H1 (cell line): ENCODE data around the gene VASN. TPM values are rescaled to one million over a fixed set of nuclear protein-coding genes. Genes with fewer than 3 reads are reported as not detected.

Experiments
- CTCF ChIA-PET: fragments of 300-600 bp; sonication (Branson Sonifier 250); formaldehyde crosslinking; loops from one replicate; lab custom pipeline; 2021; ENCODE audit not compliant: partially characterized antibody; lab: Charles Lee
- POLR2A ChIA-PET: fragments of 300-600 bp; sonication (Branson Sonifier 250); formaldehyde crosslinking; loops from one replicate; lab custom pipeline; 2021; ENCODE audit warnings: inconsistent platforms; ENCODE audit not compliant: partially characterized antibody; lab: Charles Lee
- DNase-seq, 2 experiments: peaks; one replicate each; pipeline versions ENCODE4 v3.0.0 to v3.0.0-alpha.2; 2010 to 2022; ENCODE audit warnings: low spot score in 2 of 2, low read depth in 1 of 2, mixed read lengths in 1 of 2
- FAIRE-seq: peaks from 2 replicates; lab custom pipeline; 2011; peaks lifted over from hg19 to GRCh38; lab: Jason Lieb, UNC
- H2AFZ ChIP-seq: 2 replicates; pipeline ENCODE4 v1.8.1; 2012; ENCODE audit warnings: low read length, inconsistent platforms
- H2AK5ac ChIP-seq: 2 replicates; pipeline ENCODE4 v1.6.1; 2013; ENCODE audit warnings: low read depth, low read length
- H2BK120ac ChIP-seq: replicated peaks from 2 replicates; pipeline ENCODE3; 2013; ENCODE audit warnings: low read depth, low read length, inconsistent platforms
- H2BK12ac ChIP-seq: 2 replicates; pipeline ENCODE4 v1.6.1; 2013; ENCODE audit warnings: low read depth, low read length
- H2BK15ac ChIP-seq: 2 replicates; pipeline ENCODE4 v1.6.1; 2013; ENCODE audit warnings: low read length
- H2BK20ac ChIP-seq: 2 replicates; pipeline ENCODE4 v1.6.1; 2013; ENCODE audit warnings: low read length
- H2BK5ac ChIP-seq: 2 replicates; pipeline ENCODE4 v1.6.1; 2013; ENCODE audit warnings: low read depth, low read length
- H3K14ac ChIP-seq: 2 replicates; pipeline ENCODE4 v1.6.1; 2013; ENCODE audit warnings: inconsistent platforms; ENCODE audit not compliant: insufficient read length
- H3K18ac ChIP-seq: 2 replicates; pipeline ENCODE4 v1.6.1; 2013; ENCODE audit warnings: low read length; ENCODE audit errors: extremely low read depth
- H3K23ac ChIP-seq: 2 replicates; pipeline ENCODE4 v1.6.1; 2013; ENCODE audit warnings: inconsistent platforms; ENCODE audit not compliant: insufficient read length
- H3K23me2 ChIP-seq: 2 replicates; pipeline ENCODE4 v1.6.1; 2013; ENCODE audit warnings: low read depth, low read length
- H3K27ac ChIP-seq: 2 replicates; pipeline ENCODE4 v1.6.1; 2011; ENCODE audit warnings: low read depth, low read length, inconsistent platforms
- H3K27me3 ChIP-seq, 4 experiments: replicated peaks in 1 of 4; 1 replicate in 1 of 4; 2 replicates in 3 of 4; pipeline versions ENCODE4 v1.6.1 to v1.8.1; 2011 to 2013; ENCODE audit warnings: low read length in 3 of 4, mild to moderate bottlenecking in 3 of 4, inconsistent platforms in 2 of 4, mixed read lengths in 2 of 4, moderate library complexity in 1 of 4; ENCODE audit not compliant: control insufficient read depth in 3 of 4, insufficient read depth in 3 of 4; ENCODE audit errors: extremely low read depth in 1 of 4
- H3K36me3 ChIP-seq, 4 experiments: 2 replicates each; pipeline versions ENCODE4 v1.6.1 to v1.8.1; 2011 to 2013; ENCODE audit warnings: mild to moderate bottlenecking in 4 of 4, low read length in 3 of 4, moderate library complexity in 2 of 4, control low read depth in 1 of 4, inconsistent platforms in 1 of 4; ENCODE audit not compliant: insufficient read depth in 4 of 4, control insufficient read depth in 2 of 4
- H3K4ac ChIP-seq: replicated peaks from 2 replicates; pipeline ENCODE3; 2013; ENCODE audit warnings: low read length, low read depth, mixed read lengths, inconsistent platforms; ENCODE audit not compliant: insufficient read length
- H3K4me1 ChIP-seq, 4 experiments: replicated peaks in 1 of 4; 1 replicate in 1 of 4; 2 replicates in 3 of 4; pipeline versions ENCODE4 v1.6.1 to v1.8.1; 2011 to 2013; ENCODE audit warnings: low read length in 3 of 4, inconsistent platforms in 2 of 4, mixed read lengths in 1 of 4; ENCODE audit not compliant: insufficient read depth in 4 of 4, control insufficient read depth in 3 of 4
- H3K4me2 ChIP-seq, 2 experiments: 2 replicates each; pipeline versions ENCODE4 v1.6.1 to v1.8.1; 2011 to 2013; ENCODE audit warnings: low read depth in 2 of 2, low read length in 2 of 2, control low read depth in 1 of 2, inconsistent platforms in 1 of 2, mild to moderate bottlenecking in 1 of 2; ENCODE audit not compliant: insufficient read depth in 1 of 2
- H3K4me3 ChIP-seq, 4 experiments: fragments of 200-600, 300-600 bp in 1 of 4; sonication (generic), shearing (Covaris generic), sonication (Bioruptor Twin) in 1 of 4; 2 replicates each; pipeline versions ENCODE4 v1.5.1 to v1.8.1; 2011 to 2016; ENCODE audit warnings: low read length in 4 of 4, low read depth in 3 of 4, control low read depth in 2 of 4, inconsistent platforms in 2 of 4, mild to moderate bottlenecking in 2 of 4, mixed read lengths in 1 of 4, moderate library complexity in 1 of 4; ENCODE audit not compliant: insufficient read depth in 2 of 4; ENCODE audit errors: extremely low read depth in 1 of 4
- H3K56ac ChIP-seq: replicated peaks from 2 replicates; pipeline ENCODE3; 2013; ENCODE audit warnings: low read depth, mild to moderate bottlenecking, mixed read lengths, low read length, inconsistent platforms; ENCODE audit not compliant: insufficient read length
- H3K79me1 ChIP-seq: 2 replicates; pipeline ENCODE4 v1.6.1; 2013; ENCODE audit warnings: low read depth, low read length, control low read depth
- H3K79me2 ChIP-seq, 2 experiments: 2 replicates each; pipeline versions ENCODE4 v1.6.1 to v1.8.1; 2012 to 2013; ENCODE audit warnings: low read length in 2 of 2, mild to moderate bottlenecking in 2 of 2, inconsistent platforms in 1 of 2; ENCODE audit not compliant: insufficient read depth in 2 of 2, control insufficient read depth in 1 of 2
- H3K9ac ChIP-seq, 4 experiments: replicated peaks in 1 of 4; 1 replicate in 1 of 4; 2 replicates in 3 of 4; pipeline versions ENCODE4 v1.6.1 to v1.8.1; 2011 to 2013; ENCODE audit warnings: low read depth in 3 of 4, low read length in 3 of 4, control low read depth in 2 of 4, mild to moderate bottlenecking in 2 of 4, moderate library complexity in 2 of 4, inconsistent platforms in 1 of 4; ENCODE audit errors: extremely low read depth in 1 of 4
- H3K9me3 ChIP-seq, 2 experiments: 2 replicates each; pipeline versions ENCODE4 v1.6.1 to v1.8.1; 2012 to 2013; ENCODE audit warnings: mild to moderate bottlenecking in 2 of 2, moderate library complexity in 2 of 2, control low read depth in 1 of 2, inconsistent platforms in 1 of 2, low read depth in 1 of 2, low read length in 1 of 2, mixed read lengths in 1 of 2; ENCODE audit not compliant: insufficient read depth in 2 of 2
- H4K20me1 ChIP-seq, 2 experiments: replicated peaks in 1 of 2; 2 replicates each; pipeline versions ENCODE3 to v1.8.1; 2011 to 2013; ENCODE audit warnings: inconsistent platforms in 2 of 2, low read length in 2 of 2, mild to moderate bottlenecking in 1 of 2; ENCODE audit not compliant: insufficient read depth in 2 of 2, control insufficient read depth in 1 of 2
- H4K5ac ChIP-seq: 2 replicates; pipeline ENCODE4 v1.6.1; 2013; ENCODE audit warnings: low read length, low read depth, mixed read lengths, inconsistent platforms; ENCODE audit not compliant: insufficient read length
- H4K8ac ChIP-seq: 2 replicates; pipeline ENCODE4 v1.8.0; 2013; ENCODE audit warnings: mild to moderate bottlenecking, moderate library complexity, low read length, inconsistent platforms; ENCODE audit not compliant: insufficient read depth; ENCODE audit errors: extremely low read depth
- H4K91ac ChIP-seq: replicated peaks from 2 replicates; pipeline ENCODE3; 2013; ENCODE audit warnings: low read length, mixed read lengths, inconsistent platforms; ENCODE audit not compliant: insufficient read length
- CBX8 ChIP-seq: fragments of 300-800, 300-1000 bp; sonication (generic); IDR thresholded peaks from 2 replicates; pipeline ENCODE4 v1.7.1; 2016; ENCODE audit warnings: low read depth, low read length, borderline replicate concordance
- CTCF ChIP-seq, 3 experiments: IDR thresholded peaks; 1 replicate in 2 of 3; 2 replicates in 1 of 3; pipeline versions ENCODE4 v1.5.1 to v1.6.1; 2011; ENCODE audit warnings: low read length in 3 of 3, mild to moderate bottlenecking in 3 of 3, inconsistent platforms in 2 of 3, low read depth in 1 of 3, moderate library complexity in 1 of 3; ENCODE audit not compliant: insufficient read depth in 1 of 3; ENCODE audit errors: control extremely low read depth in 1 of 3
- HDAC6 ChIP-seq: IDR thresholded peaks from one replicate; pipeline ENCODE4 v1.7.1; 2012; ENCODE audit warnings: low read depth, mild to moderate bottlenecking, inconsistent platforms, low read length, moderate library complexity
- MAFK ChIP-seq: IDR thresholded peaks from 2 replicates; pipeline ENCODE4 v1.6.1; 2012; ENCODE audit warnings: low read depth, mild to moderate bottlenecking, improper control_type of control experiment, low read length
- MAX ChIP-seq: IDR thresholded peaks from 2 replicates; pipeline ENCODE4 v1.6.1; 2012; ENCODE audit warnings: inconsistent platforms
- NRF1 ChIP-seq: IDR thresholded peaks from 2 replicates; pipeline ENCODE4 v1.6.1; 2011; ENCODE audit warnings: mild to moderate bottlenecking, low read depth, low read length, improper control_type of control experiment
- RAD21 ChIP-seq, 2 experiments: IDR thresholded peaks in 1 of 2; conservative IDR thresholded peaks in 1 of 2; 2 replicates each; pipeline ENCODE4 v1.6.1; 2011; ENCODE audit warnings: low read depth in 2 of 2, low read length in 2 of 2, improper control_type of control experiment in 1 of 2, inconsistent platforms in 1 of 2, mild to moderate bottlenecking in 1 of 2, moderate library complexity in 1 of 2
- TEAD4 ChIP-seq: IDR thresholded peaks from 2 replicates; pipeline ENCODE4 v1.6.1; 2012; ENCODE audit warnings: low read depth, low read length, inconsistent platforms, mixed read lengths
- WGBS, 2 experiments: shearing (Covaris generic) in 1 of 2; methylation state at CpG; one replicate each; pipeline versions ENCODE4 v1.1.6 to v1.1.7; 2013 to 2015; ENCODE audit warnings: low lambda C conversion rate in 2 of 2, mixed read lengths in 2 of 2, inconsistent platforms in 1 of 2, low coverage in 1 of 2, missing lambda C conversion rate in 1 of 2; ENCODE audit not compliant: insufficient replicate concordance in 2 of 2, insufficient coverage in 1 of 2, insufficient read length in 1 of 2; ENCODE audit errors: extremely low coverage in 1 of 2, missing lambda C conversion rate in 1 of 2; 5-methylcytosine and 5-hydroxymethylcytosine counted together
- polyA plus RNA-seq, 7 experiments: library from polyadenylated mRNA; depleted of rRNA in 3 of 7; stranded (reverse) in 5 of 7; unstranded in 2 of 7; fragments of >200 nt in 5 of 7; fragments of 200-250 nt in 2 of 7; gene quantifications; 1 replicate in 5 of 7; 2 replicates in 1 of 7; 4 replicates in 1 of 7; pipeline versions ENCODE4 v1.2.1 to v1.2.3, GENCODE V29; 2011 to 2013; ENCODE audit warnings: missing spikeins in 2 of 7, mixed read lengths in 2 of 7
- total RNA-seq: library from RNA; stranded (reverse); fragmentation: NEBNext Ultra II Directional; extraction: Animal tissue kit (Norgen Biotek cat#: 25700); gene quantifications from 2 replicates; pipeline ENCODE4 v1.2.1, GENCODE V29; 2021

Gene VASN
- total and polyA plus RNA-seq, 2 of the 8 experiments (the other 6 are each of a cell fraction or from before 2014, with no cell fraction given) = 9.6 to 11.3 TPM

- Histone ChIP-seq H4K8ac (no peak overlapping the region), H2BK5ac (peak overlapping the region; percentile 60; the same call in 1 of the 2 replicates), H2BK20ac (no peak overlapping the region), H3K4me1 (peaks cover 0 to 37% (median 30%) of the 10 kb centered on the region in 4 experiments; a peak in 6 of 7 replicates), H3K4me3 (no peak overlapping the region), H2AK5ac (no peak overlapping the region), H4K91ac (peak overlapping the region; percentile 49), H2AFZ (no peak overlapping the region), H3K4me2 (no peak overlapping the region), H3K23ac (no peak overlapping the region), H3K79me2 (peaks cover 0 to 65% of the 10 kb centered on the region in 2 experiments; a peak in 2 of 4 replicates), H4K20me1 (peaks cover 13 to 22% of the 10 kb centered on the region in 2 experiments), H3K79me1 (peaks cover 13% of the 10 kb centered on the region), H3K9ac (no peak overlapping the region), H3K56ac (no peak overlapping the region), H3K18ac (no peak overlapping the region; the same call in 1 of the 2 replicates), H3K14ac (no peak overlapping the region), H3K27me3 (no peaks in the 10 kb centered on the region), H3K36me3 (no peaks in the 10 kb centered on the region), H3K4ac (no peak overlapping the region), H2BK15ac (no peak overlapping the region), H3K9me3 (no peaks in the 10 kb centered on the region), H3K27ac (no peak overlapping the region), H2BK12ac (peak overlapping the region; percentile 68; the same call in 1 of the 2 replicates), H4K5ac (no peak overlapping the region), H3K23me2 (peaks cover 3% of the 10 kb centered on the region; the same call in 1 of the 2 replicates), H2BK120ac (no peak overlapping the region)
- CTCF ChIA-PET = interaction anchor here (0.6 to 8.6 kb wide), 17 partner anchors 9 to 80 kb away, joined by 3 to 69 read pairs (median 5); no protein-coding TSS in a partner anchor
- WGBS, 2 experiments = 87% methylated on average over 19 of the region's 21 CpGs; no CpG with 5 or more reads in 1 of the 2 experiments
- no peak for FAIRE-seq
- DNase-seq = no peak
- POLR2A ChIA-PET = interaction anchor here (1.0 to 8.9 kb wide), 8 partner anchors 12 to 61 kb away, joined by 3 to 80 read pairs (median 5); partner anchors contain the start of gene TFAP4
- TF ChIP-seq MAX (no peak), NRF1 (no peak), HDAC6 (no peak), CBX8 (no peak), TEAD4 (no peak), MAFK (no peak), RAD21 (IDR thresholded peaks at IDR 0.05 in 1 of 2, conservative IDR thresholded peaks at IDR 0.05 in 1 of 2; ENCODE audit: low read depth in 2 of 2, low read length in 2 of 2) (no peak), CTCF (IDR thresholded peaks at IDR 0.05; ENCODE audit: control extremely low read depth in 1 of 3, insufficient read depth in 1 of 3, low read depth in 1 of 3, low read length in 3 of 3) (no peak)
Measured at GRCh38 chr16:4323071-4323844, 48.4 kb upstream of the VASN start.
